AG10803 (cell line): ENCODE data around the gene INHBE.

Experiments
- DNase-seq: peaks from one replicate; pipeline ENCODE4 v3.0.0; 2010; ENCODE audit warnings: low read depth
- H3K4me3 ChIP-seq: 2 replicates; pipeline ENCODE4 v1.5.1; 2011; ENCODE audit warnings: mild to moderate bottlenecking, low read length, control low read depth
- CTCF ChIP-seq: conservative IDR thresholded peaks from 2 replicates; pipeline ENCODE4 v1.5.1; 2011; ENCODE audit warnings: mild to moderate bottlenecking, low read length, control low read depth, inconsistent platforms

The INHBE gene

GRCh38 chr12:57444744-57445143, 10.4 kb upstream of the INHBE start:
- TF ChIP-seq CTCF, result no peak
- DNase-seq, result no peak
- no peak overlapping the region for H3K4me3 ChIP-seq

- H3K4me3 ChIP-seq, result no peak overlapping the region
- DNase-seq, result no peak
- no peak for TF ChIP-seq CTCF
Measured at GRCh38 chr12:57446292-57446960, 8.7 kb upstream of the INHBE start.

GRCh38 chr12:57448669-57449068, 6.4 kb upstream of the INHBE start:
- DNase-seq, result no peak
- no peak overlapping the region for H3K4me3 ChIP-seq
- TF ChIP-seq CTCF, result no peak

- H3K4me3 ChIP-seq, result no peak overlapping the region
- DNase-seq, result no peak
- no peak for TF ChIP-seq CTCF
Measured at GRCh38 chr12:57449375-57449774, 5.7 kb upstream of the INHBE start.

GRCh38 chr12:57450057-57450456, 5.0 kb upstream of the INHBE start:
- TF ChIP-seq CTCF, result no peak
- DNase-seq, result no peak
- H3K4me3 ChIP-seq, result no peak overlapping the region

- DNase-seq, result peak; percentile 31
- no peak overlapping the region for H3K4me3 ChIP-seq
- no peak for TF ChIP-seq CTCF
Measured at GRCh38 chr12:57451233-57451778, 3.8 kb upstream of the INHBE start.

- no peak overlapping the region for H3K4me3 ChIP-seq
- no peak for TF ChIP-seq CTCF
- peak; percentile 87 for DNase-seq
Measured at GRCh38 chr12:57452181-57452936, 2.7 kb upstream of the INHBE start.
